Muscle of leg (tissue), 11 donors: ENCODE measurements around the gene SNX13. TPM values are rescaled to one million over a fixed set of nuclear protein-coding genes. Genes with fewer than 3 reads are reported as not detected.

Experiments used
- DNase-seq: peaks from one replicate; pipeline ENCODE4 v3.0.0; 2013
- H3K27ac ChIP-seq: one replicate; pipeline ENCODE4 v1.5.1; 2013; ENCODE audit warnings: mild to moderate bottlenecking, low read length, control low read depth
- H3K27me3 ChIP-seq: one replicate; pipeline ENCODE4 v1.6.1; 2013; ENCODE audit warnings: low read length; ENCODE audit not compliant: control insufficient read depth, insufficient read depth
- H3K36me3 ChIP-seq: one replicate; pipeline ENCODE4 v1.6.1; 2013; ENCODE audit warnings: low read length; ENCODE audit not compliant: control insufficient read depth, insufficient read depth
- H3K4me1 ChIP-seq: one replicate; pipeline ENCODE4 v1.6.1; 2013; ENCODE audit warnings: low read length; ENCODE audit not compliant: control insufficient read depth, insufficient read depth
- H3K4me3 ChIP-seq: one replicate; pipeline ENCODE4 v1.5.1; 2013; ENCODE audit warnings: low read length, control low read depth
- H3K9me3 ChIP-seq: replicated peaks from 2 replicates; pipeline ENCODE4 v1.6.1; 2013; ENCODE audit warnings: low read depth, low read length; ENCODE audit not compliant: control insufficient read depth
- WGBS: methylation state at CpG from one replicate; pipeline ENCODE4 v1.1.5; 2013; ENCODE audit warnings: missing lambda C conversion rate; ENCODE audit not compliant: insufficient coverage; 5-methylcytosine and 5-hydroxymethylcytosine counted together
- polyA plus RNA-seq, 8 donors: library from polyadenylated mRNA; unstranded; fragments of 120-200 nt; gene quantifications; one replicate each; pipeline versions ENCODE4 v1.2.1 to v1.2.3, GENCODE V29; 2013; ENCODE audit warnings: inconsistent platforms in 1 of 8, low replicate concordance in 1 of 8; ENCODE audit not compliant: insufficient read length in 8 of 8, insufficient read depth in 1 of 8
- total RNA-seq: library from RNA; stranded (reverse); fragments of 120-200 nt; gene quantifications from one replicate; pipeline ENCODE4 v1.2.4, GENCODE V29; 2013

SNX13 gene
- total and polyA plus RNA-seq, 9 donors, result 15.4 to 43.4 (median 21.0) TPM

DNA sequence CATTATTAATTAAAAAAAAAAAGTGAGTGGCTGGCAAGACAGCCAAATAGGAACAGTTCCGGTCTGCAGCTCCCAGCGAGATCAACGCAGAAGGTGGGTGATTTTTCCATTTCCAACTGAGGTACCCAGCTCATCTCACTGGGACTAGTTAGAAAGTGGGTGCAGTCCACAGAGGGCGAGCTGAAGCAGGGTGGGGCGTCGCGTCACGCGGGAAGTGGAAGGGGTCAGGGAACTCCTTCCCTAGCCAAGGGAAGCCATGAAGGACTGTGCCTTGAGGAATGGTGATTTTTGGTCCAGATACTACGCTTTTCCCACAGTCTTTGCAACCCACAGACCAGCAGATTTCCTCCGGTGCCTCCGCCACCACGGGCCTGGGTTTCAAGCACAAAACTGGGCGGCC, 133.7 kb downstream of the SNX13 start:
- no peaks in the 10 kb centered on the region for H3K36me3 ChIP-seq
- no peak overlapping the region for H3K27ac ChIP-seq
- no peaks in the 10 kb centered on the region for H3K27me3 ChIP-seq
- no peak for DNase-seq
- peaks cover 3% of the 10 kb centered on the region for H3K9me3 ChIP-seq
- no peak overlapping the region for H3K4me3 ChIP-seq
- WGBS, result 85% methylated on average over 13 of the region's 14 CpGs
- no peaks in the 10 kb centered on the region for H3K4me1 ChIP-seq

DNA sequence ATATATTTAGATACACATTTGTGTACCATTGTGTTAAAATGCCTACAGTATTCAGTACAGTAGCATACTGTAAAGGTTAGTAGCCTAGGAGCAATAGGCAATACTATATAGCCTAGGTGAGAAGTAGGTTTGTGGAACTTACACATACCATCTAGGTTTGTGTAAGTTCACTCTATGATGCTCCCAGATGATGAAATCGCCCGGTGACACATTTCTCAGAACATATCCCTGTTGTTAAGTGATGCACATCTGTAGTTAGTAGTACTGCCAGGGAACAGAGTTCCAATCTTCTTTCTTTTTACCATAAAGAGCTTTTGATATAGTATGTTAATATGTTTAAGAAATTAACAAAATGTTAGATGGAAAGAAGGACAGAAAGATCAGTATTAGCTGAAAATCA, 138.2 kb downstream of the SNX13 start:
- no peaks in the 10 kb centered on the region for H3K27me3 ChIP-seq
- no peak overlapping the region for H3K4me3 ChIP-seq
- no CpG with 5 or more reads among the region's 2 CpGs for WGBS
- no peak overlapping the region for H3K27ac ChIP-seq
- no peaks in the 10 kb centered on the region for H3K4me1 ChIP-seq
- peaks cover 5% of the 10 kb centered on the region for H3K36me3 ChIP-seq
- no peak for DNase-seq
- H3K9me3 ChIP-seq, result no peaks in the 10 kb centered on the region

DNA sequence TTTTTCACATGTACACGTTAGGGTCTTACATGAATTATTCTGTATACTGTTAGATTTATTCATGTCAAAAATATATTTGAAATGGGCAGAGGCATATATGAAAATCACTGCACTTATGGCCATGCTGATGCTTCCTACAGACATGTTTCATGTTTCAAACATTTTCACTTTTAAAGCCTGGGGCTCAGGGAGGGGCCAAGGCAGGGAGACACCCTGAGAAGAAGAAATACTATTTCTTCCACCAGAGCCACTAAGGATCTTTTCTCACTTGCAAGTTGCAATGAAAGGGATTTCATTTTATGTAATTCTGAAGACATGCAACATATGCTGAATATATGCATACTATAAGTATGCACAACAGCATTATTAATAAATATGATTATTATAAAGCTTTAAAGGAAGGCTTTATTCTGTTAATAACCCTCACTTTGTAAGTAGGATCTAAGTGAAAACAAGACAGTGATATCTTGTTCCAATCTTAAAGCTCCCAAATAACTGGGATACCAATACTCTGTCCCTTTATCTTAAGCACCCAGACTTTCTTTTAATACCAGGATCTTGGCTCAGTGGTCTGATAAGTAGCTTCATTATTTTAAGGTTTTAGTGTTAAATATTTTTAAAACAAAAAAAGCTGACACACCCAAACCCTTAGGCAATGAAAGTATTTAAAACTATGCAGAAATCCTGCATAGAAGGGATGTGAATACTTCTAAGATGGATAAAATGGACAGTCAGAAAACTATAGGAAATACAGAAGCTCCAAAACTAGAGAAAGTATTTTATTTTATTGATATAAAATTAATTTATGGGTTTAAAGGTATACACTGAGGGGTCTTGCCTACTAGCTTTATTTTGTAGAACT, 148.0 kb downstream of the SNX13 start:
- H3K27ac ChIP-seq, result no peak overlapping the region
- no CpG with 5 or more reads among the region's 1 CpG for WGBS

DNA sequence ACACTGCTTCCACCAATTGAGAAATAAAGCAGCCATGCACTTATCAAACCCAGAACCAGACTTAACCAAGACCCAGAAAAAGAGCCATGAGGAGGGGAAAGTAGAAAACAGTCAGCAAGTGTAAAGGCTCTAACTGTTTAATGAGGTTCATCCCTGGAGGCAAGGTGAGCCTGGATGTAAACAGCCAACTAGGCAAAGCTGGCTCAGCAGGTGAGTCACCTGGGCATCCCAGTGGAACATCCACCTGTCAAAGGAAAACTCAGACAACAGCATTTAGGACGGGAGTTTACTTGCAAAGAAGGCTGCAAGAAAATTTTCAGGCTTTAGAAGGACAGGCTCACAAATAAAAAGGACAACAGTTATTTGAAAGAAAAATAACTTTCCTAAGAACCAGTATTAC, 153.0 kb downstream of the SNX13 start:
- no CpG with 5 or more reads among the region's 1 CpG for WGBS
- Histone ChIP-seq H3K4me1 (no peaks in the 10 kb centered on the region), H3K27me3 (no peaks in the 10 kb centered on the region), H3K36me3 (no peaks in the 10 kb centered on the region), H3K27ac (no peak overlapping the region), H3K9me3 (no peaks in the 10 kb centered on the region), H3K4me3 (no peak overlapping the region)
- no peak for DNase-seq

More for the DNA sequence above, 148.0 kb downstream of the SNX13 start:
- H3K4me3 ChIP-seq, result no peak overlapping the region
- H3K36me3 ChIP-seq, result peaks cover 8% of the 10 kb centered on the region
- H3K4me1 ChIP-seq, result no peaks in the 10 kb centered on the region
- no peak for DNase-seq
- H3K9me3 ChIP-seq, result no peaks in the 10 kb centered on the region
- no peaks in the 10 kb centered on the region for H3K27me3 ChIP-seq

DNA sequence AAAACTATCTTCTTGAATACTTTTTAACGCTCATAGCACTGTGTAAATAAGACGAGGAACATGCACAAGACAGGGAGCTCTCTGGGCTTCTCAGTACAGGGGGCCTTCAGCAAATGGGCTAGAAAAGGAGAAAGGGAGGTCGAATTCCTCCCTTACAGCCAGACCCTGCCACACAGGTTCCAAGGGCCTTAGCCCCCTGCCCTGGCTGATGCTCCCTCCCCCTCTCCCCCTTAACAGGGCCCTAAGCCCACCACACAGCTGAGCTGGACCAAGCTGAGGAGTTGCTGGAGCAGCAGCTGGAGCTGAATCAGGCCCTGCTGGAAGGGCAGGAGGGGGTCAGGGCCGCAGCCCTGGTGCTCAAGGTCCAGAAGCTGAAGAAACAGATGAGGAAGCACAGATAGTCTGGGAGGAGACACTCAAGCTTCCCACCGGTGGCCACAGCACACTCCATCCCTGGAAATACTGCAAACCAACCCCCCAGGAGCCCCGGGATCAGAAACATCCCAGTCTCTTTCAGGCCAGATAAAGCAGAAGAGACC, 153.9 kb downstream of the SNX13 start:
- no peaks in the 10 kb centered on the region for H3K9me3 ChIP-seq
- no peak overlapping the region for H3K4me3 ChIP-seq
- no CpG with 5 or more reads among the region's 6 CpGs for WGBS
- H3K27me3 ChIP-seq, result no peaks in the 10 kb centered on the region
- no peaks in the 10 kb centered on the region for H3K4me1 ChIP-seq
- H3K27ac ChIP-seq, result no peak overlapping the region
- DNase-seq, result no peak
- no peaks in the 10 kb centered on the region for H3K36me3 ChIP-seq

DNA sequence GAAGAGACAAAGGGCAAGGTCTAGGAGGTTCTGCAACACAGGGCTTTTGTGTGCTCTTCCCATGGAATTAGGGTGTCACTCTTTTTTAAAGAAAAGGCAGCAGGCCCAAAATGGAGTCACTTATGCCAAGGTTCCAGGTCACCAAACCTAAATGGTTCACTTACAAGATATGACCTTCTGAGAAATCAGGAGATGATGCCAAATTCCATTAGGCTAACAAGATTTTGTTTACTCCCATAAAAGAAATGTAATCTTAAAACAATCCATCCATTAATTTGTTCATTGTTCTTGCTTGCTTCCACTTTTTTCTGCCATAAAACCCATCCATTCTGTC, 158.1 kb downstream of the SNX13 start:
- Histone ChIP-seq H3K27ac (no peak overlapping the region), H3K27me3 (no peaks in the 10 kb centered on the region), H3K9me3 (no peaks in the 10 kb centered on the region), H3K36me3 (no peaks in the 10 kb centered on the region), H3K4me3 (no peak overlapping the region), H3K4me1 (no peaks in the 10 kb centered on the region)
- no peak for DNase-seq

DNA sequence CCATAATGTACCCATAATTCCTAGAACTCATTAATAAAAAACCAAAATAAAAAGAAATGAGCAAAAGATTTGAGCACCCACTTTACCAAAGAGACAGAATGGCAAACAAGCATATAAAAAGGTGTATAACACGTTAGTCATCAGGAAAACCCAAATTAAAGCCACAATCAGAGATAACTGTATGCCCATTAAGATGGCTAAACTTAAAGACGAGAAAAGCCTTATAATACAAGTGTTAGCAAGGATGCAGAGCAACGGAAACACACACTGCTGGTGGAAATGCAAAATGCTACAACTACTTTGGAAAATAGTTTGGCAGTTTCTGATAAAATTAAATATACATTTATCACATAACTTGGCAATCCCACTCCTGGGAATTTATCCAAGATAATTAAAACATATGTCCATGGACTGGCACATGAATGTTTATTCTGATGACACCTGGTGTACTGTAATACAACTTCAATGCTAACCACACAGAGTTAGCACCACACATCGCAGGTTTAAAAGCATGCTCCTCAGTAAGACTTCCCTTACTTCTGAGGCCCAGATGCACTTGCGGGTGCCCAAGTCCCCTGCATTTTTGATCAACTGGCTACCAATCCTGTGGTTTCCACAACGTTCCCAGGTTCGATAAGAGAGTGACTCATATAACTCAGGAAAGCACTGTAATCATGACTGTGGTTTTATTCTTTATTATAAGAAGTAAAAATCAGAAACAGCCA, 158.6 kb downstream of the SNX13 start:
- no peaks in the 10 kb centered on the region for H3K27me3 ChIP-seq
- WGBS, result 93% methylated on average over 2 of the region's 7 CpGs

DNA sequence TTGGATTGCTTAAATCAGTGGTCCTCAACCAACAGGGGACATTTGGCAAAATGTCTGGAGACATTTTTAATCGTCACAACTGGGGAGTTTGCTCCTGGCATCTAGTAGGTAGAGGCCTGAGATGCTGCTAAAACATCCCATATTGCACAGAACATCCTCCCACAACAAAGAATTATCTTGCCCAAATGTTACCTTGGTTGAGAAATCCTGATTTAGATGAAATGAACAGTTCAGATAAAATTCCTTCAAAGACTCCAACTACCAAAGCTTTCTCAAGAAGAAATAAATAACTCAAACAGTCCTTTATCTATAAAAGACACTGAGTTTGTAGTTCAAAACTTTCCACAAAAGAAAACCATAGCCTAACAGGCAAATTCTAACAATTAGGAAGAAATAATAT, 160.9 kb downstream of the SNX13 start:
- Histone ChIP-seq H3K27ac (no peak overlapping the region), H3K9me3 (no peaks in the 10 kb centered on the region), H3K4me1 (no peaks in the 10 kb centered on the region), H3K27me3 (no peaks in the 10 kb centered on the region), H3K36me3 (no peaks in the 10 kb centered on the region), H3K4me3 (no peak overlapping the region)
- WGBS, result no CpG with 5 or more reads among the region's 1 CpG
- DNase-seq, result no peak

More for the DNA sequence above, 158.6 kb downstream of the SNX13 start:
- no peaks in the 10 kb centered on the region for H3K9me3 ChIP-seq
- H3K4me1 ChIP-seq, result no peaks in the 10 kb centered on the region
- no peak overlapping the region for H3K27ac ChIP-seq
- no peak overlapping the region for H3K4me3 ChIP-seq
- H3K36me3 ChIP-seq, result no peaks in the 10 kb centered on the region
- DNase-seq, result no peak

DNA sequence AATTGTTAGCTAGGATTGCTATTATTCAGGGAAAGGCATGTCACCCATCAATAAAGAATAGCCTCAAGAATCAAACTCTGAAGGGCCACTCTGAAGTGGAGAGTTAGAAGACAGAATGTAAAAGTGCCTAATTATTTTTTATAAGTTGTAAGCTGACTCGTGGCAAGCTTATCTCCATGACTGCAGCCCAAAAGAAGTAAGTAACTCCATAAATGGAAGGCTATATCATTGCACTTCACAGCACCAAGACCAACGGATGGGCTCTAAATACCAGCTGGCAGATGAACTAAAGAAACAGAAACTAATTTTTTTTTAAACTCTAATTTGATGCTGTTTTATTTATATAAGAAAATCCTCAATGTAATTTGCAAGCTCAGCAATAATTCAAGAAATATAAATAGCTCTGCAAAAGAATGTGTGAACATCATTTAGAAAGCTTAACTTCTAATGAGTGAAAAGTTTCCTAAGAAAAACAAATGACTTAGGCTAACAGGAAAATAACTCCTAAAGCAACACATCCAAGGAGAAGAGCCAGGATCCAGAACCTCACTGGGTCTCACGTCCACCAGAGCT, 165.5 kb downstream of the SNX13 start:
- no peaks in the 10 kb centered on the region for H3K9me3 ChIP-seq
- H3K4me1 ChIP-seq, result peaks cover 5% of the 10 kb centered on the region
- H3K36me3 ChIP-seq, result no peaks in the 10 kb centered on the region
- H3K27ac ChIP-seq, result no peak overlapping the region
- 73% methylated on average over 2 of the region's 3 CpGs for WGBS
- no peaks in the 10 kb centered on the region for H3K27me3 ChIP-seq
- no peak for DNase-seq
- no peak overlapping the region for H3K4me3 ChIP-seq

DNA sequence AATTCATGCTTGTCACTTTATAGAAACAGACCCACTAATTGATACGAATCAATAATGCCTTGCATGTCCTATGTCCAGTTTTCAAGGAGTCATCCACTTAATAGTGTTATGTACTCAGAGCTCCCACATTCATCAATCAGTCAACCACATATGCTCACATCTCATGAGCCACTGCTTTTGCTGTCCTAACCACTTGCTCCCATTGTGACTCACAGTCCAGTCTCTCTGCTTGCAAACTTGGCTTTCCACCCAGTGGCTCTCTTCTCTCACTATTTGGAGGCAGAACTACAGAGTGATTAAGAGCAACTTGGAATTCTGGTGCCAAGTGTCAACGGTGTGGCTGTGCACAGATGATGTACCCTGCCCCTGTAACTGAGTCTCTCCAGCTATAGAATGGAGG, 166.0 kb downstream of the SNX13 start:
- DNase-seq, result no peak
- no peaks in the 10 kb centered on the region for H3K9me3 ChIP-seq
- H3K4me1 ChIP-seq, result peaks cover 5% of the 10 kb centered on the region
- H3K27ac ChIP-seq, result no peak overlapping the region
- H3K36me3 ChIP-seq, result no peaks in the 10 kb centered on the region
- 89% methylated on average over 1 of the region's 2 CpGs for WGBS
- H3K27me3 ChIP-seq, result no peaks in the 10 kb centered on the region
- no peak overlapping the region for H3K4me3 ChIP-seq
